T47D (cell line): ENCODE measurements around the gene ITGB1BP1.

ENCODE experiments used
- DNase-seq, 2 experiments: peaks; one replicate each; pipeline versions ENCODE4 v3.0.0 to v3.0.0-alpha.2; 2011 to 2012; ENCODE audit warnings: low read depth in 1 of 2, low spot score in 1 of 2
- JUND ChIP-seq: IDR thresholded peaks from 2 replicates; pipeline ENCODE4 v1.6.1; 2012; ENCODE audit warnings: low read depth
- in situ Hi-C: cut with HindIII; loops from 2 replicates; pipeline ENCODE4 v1.10.0; 2016; ENCODE audit warnings: low sequenced_read_pairs, low pct_unique_long_range_greater_than_20kb

The ITGB1BP1 gene

GRCh38 chr2:9390151-9390850 lies 33.0 kb downstream of the ITGB1BP1 start:
- DNase-seq, result no peak
- in situ Hi-C loops, result no loop called here
- no peak for TF ChIP-seq JUND

GRCh38 chr2:9388950-9389911 lies 34.1 kb downstream of the ITGB1BP1 start:
- no peak for DNase-seq
- no peak for TF ChIP-seq JUND
- in situ Hi-C loops, result no loop called here

- in situ Hi-C loops, result no loop called here
- TF ChIP-seq JUND, result no peak
- DNase-seq, result no peak
Observed at GRCh38 chr2:9388199-9388681, 35.1 kb downstream of the ITGB1BP1 start.

GRCh38 chr2:9385841-9386240 lies 37.5 kb downstream of the ITGB1BP1 start:
- in situ Hi-C loops, result no loop called here
- no peak for TF ChIP-seq JUND
- no peak for DNase-seq

GRCh38 chr2:9384521-9384920 lies 38.8 kb downstream of the ITGB1BP1 start:
- DNase-seq, result no peak
- in situ Hi-C loops, result no loop called here
- no peak for TF ChIP-seq JUND

GRCh38 chr2:9382604-9383235 lies 40.6 kb downstream of the ITGB1BP1 start:
- DNase-seq, result no peak
- TF ChIP-seq JUND, result no peak
- in situ Hi-C loops, result no loop called here

- no peak for DNase-seq
- in situ Hi-C loops, result no loop called here
- no peak for TF ChIP-seq JUND
Observed at GRCh38 chr2:9380702-9381628, 42.4 kb downstream of the ITGB1BP1 start.

GRCh38 chr2:9379391-9379755 lies 44.0 kb downstream of the ITGB1BP1 start:
- DNase-seq, result no peak
- in situ Hi-C loops, result no loop called here
- TF ChIP-seq JUND, result no peak

GRCh38 chr2:9378433-9379390 lies 44.6 kb downstream of the ITGB1BP1 start:
- no peak for TF ChIP-seq JUND

GRCh38 chr2:9377461-9378097 lies 45.7 kb downstream of the ITGB1BP1 start:
- no peak for DNase-seq
- in situ Hi-C loops, result no loop called here
- TF ChIP-seq JUND, result no peak

More at GRCh38 chr2:9378433-9379390, 44.6 kb downstream of the ITGB1BP1 start:
- in situ Hi-C loops, result no loop called here
- DNase-seq, result no peak
